Activated CD4-positive, alpha-beta T cell treated with anti-CD3 and anti-CD28 coated beads for 48 hours (primary cell): ENCODE results near the gene ALDH3A2.
"Not testable (repeated sequence)": the region's sequence is repeated elsewhere in the genome, so short reads cannot be mapped to it uniquely, and the experiment has no call there.

ENCODE experiments used
- DNase-seq: peaks from one replicate; pipeline ENCODE4 v3.0.0-alpha.2; 2020

The ALDH3A2 gene

GRCh38 chr17:19651451-19652238, 3.1 kb downstream of the ALDH3A2 start:
- no peak for DNase-seq

DNA sequence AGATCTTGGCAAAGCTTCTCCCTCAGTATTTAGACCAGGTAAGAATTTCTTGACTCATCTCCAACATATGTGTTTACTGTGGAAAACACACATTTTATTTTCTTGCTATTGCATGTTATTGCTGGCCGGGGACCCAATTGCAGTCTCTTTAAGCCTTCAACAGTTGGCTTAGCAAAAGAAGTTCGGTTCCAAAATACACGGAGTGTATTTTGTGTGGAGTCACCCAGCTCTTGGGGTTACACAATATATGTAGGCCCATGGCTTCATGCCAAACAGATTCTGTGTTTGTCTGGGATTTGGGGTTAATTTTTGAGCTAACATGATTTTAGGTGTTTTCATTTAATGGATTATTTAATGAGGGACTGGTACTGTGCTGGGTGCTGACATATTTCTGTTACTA, 4.0 kb downstream of the ALDH3A2 start:
- no peak for DNase-seq

GRCh38 chr17:19654342-19654886, 5.9 kb downstream of the ALDH3A2 start:
- DNase-seq, result no peak

GRCh38 chr17:19654896-19655295, 6.3 kb downstream of the ALDH3A2 start:
- DNase-seq, result no peak

DNA sequence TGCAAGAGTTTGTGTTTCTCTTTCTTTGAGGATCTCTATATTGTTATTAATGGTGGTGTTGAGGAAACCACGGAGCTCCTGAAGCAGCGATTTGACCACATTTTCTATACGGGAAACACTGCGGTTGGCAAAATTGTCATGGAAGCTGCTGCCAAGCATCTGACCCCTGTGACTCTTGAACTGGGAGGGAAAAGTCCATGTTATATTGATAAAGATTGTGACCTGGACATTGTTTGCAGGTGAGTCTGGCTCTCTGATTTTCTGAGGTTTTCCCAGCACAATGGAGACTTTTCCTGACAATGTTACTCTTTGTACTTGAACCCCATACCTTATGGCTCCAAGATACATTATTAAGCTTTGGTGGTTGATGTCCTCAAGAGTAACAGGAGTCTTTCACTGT, 7.8 kb downstream of the ALDH3A2 start:
- DNase-seq, result no peak

- DNase-seq, result no peak
Observed at GRCh38 chr17:19656851-19657581, 8.5 kb downstream of the ALDH3A2 start.

GRCh38 chr17:19659366-19660177, 11.0 kb downstream of the ALDH3A2 start:
- no peak for DNase-seq

GRCh38 chr17:19660219-19660870, 11.8 kb downstream of the ALDH3A2 start:
- DNase-seq, result no peak

DNA sequence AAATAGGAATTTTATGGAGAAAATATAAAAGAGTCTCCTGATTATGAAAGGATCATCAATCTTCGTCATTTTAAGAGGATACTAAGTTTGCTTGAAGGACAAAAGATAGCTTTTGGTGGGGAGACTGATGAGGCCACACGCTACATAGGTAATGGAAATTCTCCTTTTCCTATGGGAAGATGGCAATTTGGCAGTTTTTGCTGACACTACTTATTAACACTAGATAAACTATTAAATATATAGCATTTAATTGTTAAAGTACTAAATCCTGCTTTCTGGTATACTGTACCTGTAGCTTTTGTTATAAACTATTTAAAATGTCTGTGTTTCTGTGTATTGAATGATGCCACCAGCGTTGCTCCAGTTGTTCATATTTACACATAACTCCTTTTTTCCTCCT, 12.6 kb downstream of the ALDH3A2 start:
- DNase-seq, result no peak

DNA sequence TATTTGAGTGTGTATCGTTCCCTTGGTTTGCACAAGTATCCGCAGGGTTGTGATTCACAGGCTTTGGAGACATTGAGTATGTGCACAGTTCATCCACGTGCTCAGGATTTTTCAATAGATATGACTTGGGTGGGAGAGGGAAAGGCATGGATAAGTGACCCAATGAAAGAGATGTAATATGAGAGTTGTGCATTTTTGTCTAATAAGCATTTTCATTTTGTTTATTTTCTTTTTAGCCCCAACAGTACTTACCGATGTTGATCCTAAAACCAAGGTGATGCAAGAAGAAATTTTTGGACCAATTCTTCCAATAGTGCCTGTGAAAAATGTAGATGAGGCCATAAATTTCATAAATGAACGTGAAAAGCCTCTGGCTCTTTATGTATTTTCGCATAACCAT, 14.5 kb downstream of the ALDH3A2 start:
- no peak for DNase-seq

- DNase-seq, result no peak
Observed at GRCh38 chr17:19664136-19664820, 15.7 kb downstream of the ALDH3A2 start.

DNA sequence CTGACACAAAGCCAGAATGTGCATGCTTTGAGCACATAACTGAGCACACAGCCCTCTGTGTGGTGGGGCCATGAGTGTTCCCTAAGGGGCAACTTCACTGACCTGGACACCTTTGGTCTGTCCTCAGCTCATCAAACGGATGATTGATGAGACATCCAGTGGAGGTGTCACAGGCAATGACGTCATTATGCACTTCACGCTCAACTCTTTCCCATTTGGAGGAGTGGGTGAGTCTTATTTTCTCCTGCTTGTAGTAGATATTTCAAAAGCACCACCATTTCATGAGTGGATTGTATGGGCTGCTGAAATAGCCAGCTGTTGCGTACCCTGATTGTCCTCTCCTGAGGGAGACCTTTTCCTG, 16.2 kb downstream of the ALDH3A2 start:
- DNase-seq, result no peak

DNA sequence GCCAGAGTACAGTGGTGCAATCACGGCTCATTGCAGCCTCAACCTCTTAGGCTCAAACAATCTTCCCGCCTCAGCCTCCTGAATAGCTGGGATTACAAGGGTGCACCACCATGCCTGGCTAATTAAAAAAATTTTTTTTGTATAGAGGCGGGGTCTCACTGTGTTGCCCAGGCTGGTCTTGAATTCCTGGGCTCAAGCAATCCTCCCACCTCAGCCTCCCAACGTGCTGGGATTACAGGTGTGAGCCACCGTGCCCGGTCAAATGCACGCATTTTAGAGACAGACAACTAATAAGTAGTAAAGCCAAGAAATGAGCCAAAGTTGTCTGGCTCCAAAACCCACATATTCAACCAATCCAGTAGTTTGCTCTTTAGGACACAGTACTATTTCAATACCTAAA, 21.1 kb downstream of the ALDH3A2 start:
- not testable (repeated sequence) for DNase-seq

- DNase-seq, result no peak
Observed at GRCh38 chr17:19670908-19671307, 22.4 kb downstream of the ALDH3A2 start.

GRCh38 chr17:19671433-19671832, 22.9 kb downstream of the ALDH3A2 start:
- DNase-seq, result no peak

DNA sequence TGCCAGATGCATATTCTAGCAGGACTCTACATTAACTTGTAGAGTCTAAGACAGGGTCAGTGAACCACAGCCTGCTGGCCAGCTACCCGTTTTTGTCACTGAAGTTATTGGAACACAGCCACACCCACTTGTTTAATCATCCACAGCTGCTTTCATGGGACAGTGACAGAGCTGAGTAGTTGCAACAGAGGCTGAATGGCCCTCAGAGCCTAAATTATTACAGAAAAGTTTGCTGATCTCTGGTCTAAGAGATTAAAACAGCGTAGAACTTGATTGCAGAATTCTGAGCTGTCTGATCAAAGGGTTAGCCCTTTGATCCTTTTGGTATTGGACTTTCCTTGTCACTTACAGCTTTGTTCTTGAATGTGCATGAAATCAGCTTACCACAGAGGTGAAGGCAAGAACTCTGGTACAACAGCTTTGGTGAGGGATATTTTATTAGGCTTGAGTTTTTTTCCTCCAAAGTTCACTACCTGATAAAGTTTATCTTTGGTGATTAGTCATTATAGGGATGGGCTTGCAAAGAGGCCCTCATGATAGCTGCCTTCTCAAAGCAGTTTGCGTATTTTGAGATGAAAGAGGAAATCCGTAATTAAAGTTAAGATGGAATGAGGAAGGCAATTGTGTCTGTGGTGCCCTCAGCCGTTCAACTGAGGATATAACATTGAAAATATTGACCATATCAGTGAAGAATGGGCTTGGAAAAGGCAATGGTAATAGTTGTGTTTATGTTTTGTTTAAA, 23.6 kb downstream of the ALDH3A2 start:
- no peak for DNase-seq

DNA sequence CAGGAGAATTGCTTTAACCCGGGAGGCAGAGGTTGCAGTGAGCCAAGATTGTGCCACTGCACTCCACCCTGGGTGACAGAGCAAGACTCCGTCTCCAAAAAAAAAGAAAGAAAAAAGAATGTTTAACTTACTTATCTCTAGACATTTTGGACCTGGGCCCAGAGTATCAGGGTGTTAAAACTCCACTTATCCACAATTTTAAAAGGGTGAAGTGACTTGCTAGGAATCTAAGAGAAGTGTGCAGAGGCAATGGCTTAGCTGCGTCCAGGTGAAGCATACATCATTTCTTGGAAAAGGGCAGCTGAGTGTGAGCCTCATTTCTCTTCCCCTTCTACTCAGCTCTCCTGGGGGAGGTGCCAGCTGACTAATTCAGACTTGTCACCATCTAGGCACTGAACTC, 25.1 kb downstream of the ALDH3A2 start:
- DNase-seq, result no peak

GRCh38 chr17:19676896-19677295, 28.3 kb downstream of the ALDH3A2 start:
- DNase-seq, result no peak

DNA sequence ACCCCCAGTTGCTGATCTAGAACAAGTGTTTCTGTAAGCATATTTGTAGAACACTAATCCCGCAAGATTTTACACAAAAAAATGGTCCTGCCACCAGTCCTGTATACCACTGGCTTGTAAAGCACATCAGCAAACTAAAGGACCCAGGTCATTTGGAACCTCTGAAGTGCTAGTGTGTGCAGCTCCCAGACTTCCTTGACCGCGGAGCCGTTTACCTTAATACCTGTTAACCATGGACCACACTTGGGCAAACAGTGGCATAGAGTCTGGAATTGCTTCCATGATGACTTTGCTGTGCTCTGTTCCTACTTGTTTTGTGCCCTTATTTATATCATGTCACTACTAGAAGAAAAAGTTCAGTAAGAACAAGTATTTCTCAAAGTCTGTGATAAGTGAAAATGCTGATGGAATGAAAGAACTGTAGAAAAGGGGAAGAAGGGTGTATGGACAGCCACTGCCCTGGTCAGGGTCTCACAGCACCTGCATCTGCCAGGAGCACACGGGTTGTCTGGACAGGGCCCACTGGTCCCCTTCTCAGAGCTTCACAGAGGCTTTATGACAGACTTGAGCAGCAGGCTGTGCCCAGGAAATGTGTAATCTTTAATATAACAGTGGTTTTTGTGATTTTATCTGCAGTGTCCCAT, 29.3 kb downstream of the ALDH3A2 start:
- no peak for DNase-seq

DNA sequence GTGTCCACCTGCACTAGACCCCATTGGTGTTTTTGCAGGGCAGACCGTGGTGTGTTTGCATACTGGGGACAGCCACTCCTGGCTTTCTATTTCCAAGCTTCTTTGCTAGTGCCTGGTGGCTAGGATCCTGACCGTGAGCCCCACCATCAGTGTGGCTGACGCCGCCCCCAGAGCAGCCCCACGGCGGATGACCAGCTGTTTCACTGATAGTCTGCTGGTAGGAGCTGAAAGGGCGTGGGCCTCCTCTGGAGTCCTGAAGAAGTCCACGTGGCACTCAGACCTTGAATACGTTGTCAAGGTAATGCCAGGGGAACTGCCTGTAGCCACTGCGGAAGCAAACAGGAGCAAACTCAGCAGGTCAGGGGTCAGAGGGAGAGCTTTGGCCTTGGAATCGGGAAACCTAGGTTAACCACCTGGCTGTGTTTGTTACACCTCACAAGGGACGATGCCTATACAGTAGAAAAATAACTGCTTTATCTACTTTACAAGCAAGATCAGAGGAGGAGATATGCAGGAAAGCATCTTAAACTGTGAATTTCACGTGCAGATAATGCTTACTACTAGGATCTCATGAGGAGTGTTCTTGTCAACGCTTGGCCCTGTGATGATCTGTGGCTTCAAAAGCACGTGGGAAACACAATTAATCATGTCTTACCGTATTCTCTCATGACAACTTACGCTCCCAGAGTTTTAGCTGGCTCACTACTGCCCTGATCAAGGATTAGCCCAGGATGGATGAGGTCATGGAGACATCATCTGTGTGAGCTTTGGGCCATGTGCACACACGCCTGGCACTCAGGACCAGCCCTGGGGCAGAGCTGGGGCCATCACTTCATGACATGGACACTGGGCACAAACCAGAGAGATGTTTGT, 30.3 kb downstream of the ALDH3A2 start:
- no peak for DNase-seq
